CD4-positive, alpha-beta memory T cell (primary cell): ENCODE data around the gene DOCK3. TPM values are rescaled to one million over a fixed set of nuclear protein-coding genes. Genes with fewer than 3 reads are reported as not detected.

Experiments
- CTCF ChIA-PET: fragments of 350-600 bp; sonication (Branson Sonifier 250); formaldehyde crosslinking; loops from one replicate; lab custom pipeline; 2021; ENCODE audit warnings: inconsistent platforms; ENCODE audit not compliant: partially characterized antibody; lab: Charles Lee
- POLR2A ChIA-PET: fragments of 350-600 bp; sonication (Branson Sonifier 250); formaldehyde crosslinking; loops from one replicate; lab custom pipeline; 2021; ENCODE audit not compliant: partially characterized antibody; lab: Charles Lee
- DNase-seq, 5 donors: peaks; one replicate each; pipeline versions ENCODE4 v3.0.0 to v3.0.0-alpha.2; 2020 to 2022; ENCODE audit warnings: mixed read lengths in 1 of 5
- H3K27ac ChIP-seq: one replicate; pipeline ENCODE4 v1.7.0; 2013; ENCODE audit warnings: low read depth, low read length
- H3K27me3 ChIP-seq: 2 replicates; pipeline ENCODE4 v1.7.0; 2013; ENCODE audit warnings: mild to moderate bottlenecking, low read length, moderate library complexity; ENCODE audit not compliant: insufficient read depth
- H3K36me3 ChIP-seq: 2 replicates; pipeline ENCODE4 v1.7.0; 2013; ENCODE audit warnings: mild to moderate bottlenecking, low read length, moderate library complexity; ENCODE audit not compliant: insufficient read depth
- H3K4me1 ChIP-seq: 2 replicates; pipeline ENCODE4 v1.7.0; 2013; ENCODE audit warnings: mild to moderate bottlenecking, low read length, moderate library complexity; ENCODE audit not compliant: insufficient read depth
- H3K4me3 ChIP-seq, 2 donors: one replicate each; pipeline ENCODE4 v1.7.0; 2013; ENCODE audit warnings: low read length in 2 of 2, mild to moderate bottlenecking in 1 of 2
- H3K9me3 ChIP-seq, 2 donors: one replicate each; pipeline ENCODE4 v1.7.0; 2013; ENCODE audit warnings: low read length in 2 of 2, control low read depth in 1 of 2; ENCODE audit not compliant: control insufficient read depth in 1 of 2
- H3K27ac Mint-ChIP-seq, 7 donors: one replicate each; pipeline ENCODE4 v1.8.0; 2020 to 2021; ENCODE audit warnings: mixed read lengths in 7 of 7, mild to moderate bottlenecking in 6 of 7, inconsistent platforms in 3 of 7, moderate library complexity in 3 of 7
- H3K27me3 Mint-ChIP-seq, 2 donors: one replicate each; pipeline ENCODE4 v1.8.0; 2020 to 2021; ENCODE audit warnings: mixed read lengths in 2 of 2
- H3K36me3 Mint-ChIP-seq, 2 donors: one replicate each; pipeline ENCODE4 v1.8.0; 2020 to 2021; ENCODE audit warnings: mixed read lengths in 2 of 2, inconsistent platforms in 1 of 2, mild to moderate bottlenecking in 1 of 2
- H3K4me1 Mint-ChIP-seq, 4 donors: one replicate each; pipeline ENCODE4 v1.8.0; 2020 to 2021; ENCODE audit warnings: mixed read lengths in 4 of 4, mild to moderate bottlenecking in 1 of 4
- H3K4me3 Mint-ChIP-seq, 8 donors: one replicate each; pipeline ENCODE4 v1.8.0; 2020 to 2021; ENCODE audit warnings: mixed read lengths in 8 of 8, mild to moderate bottlenecking in 7 of 8, moderate library complexity in 6 of 8, inconsistent platforms in 3 of 8
- H3K9me3 Mint-ChIP-seq, 8 donors: one replicate each; pipeline ENCODE4 v1.8.0; 2020 to 2021; ENCODE audit warnings: mixed read lengths in 8 of 8, mild to moderate bottlenecking in 5 of 8, inconsistent platforms in 3 of 8, moderate library complexity in 1 of 8
- intact Hi-C: fragments of 100-400 bp; cut with micrococcal nuclease; formaldehyde crosslinking; loops from one replicate; pipeline ENCODE4 v1.15.1; 2023
- polyA plus RNA-seq, 2 donors: library from polyadenylated mRNA; unstranded; fragments of 300-500 nt; fragmentation: Illumina TruSeq; gene quantifications; one replicate each; pipeline ENCODE4 v1.2.3, GENCODE V29; 2021
- total RNA-seq, 2 experiments: library from RNA; stranded (reverse); gene quantifications; one replicate each; pipeline ENCODE4 v1.2.3, GENCODE V29; 2021

Gene DOCK3
- total and polyA plus RNA-seq, 4 experiments from 2014 or later = 0.04 to 2.6 (median 1.3) TPM

DNA sequence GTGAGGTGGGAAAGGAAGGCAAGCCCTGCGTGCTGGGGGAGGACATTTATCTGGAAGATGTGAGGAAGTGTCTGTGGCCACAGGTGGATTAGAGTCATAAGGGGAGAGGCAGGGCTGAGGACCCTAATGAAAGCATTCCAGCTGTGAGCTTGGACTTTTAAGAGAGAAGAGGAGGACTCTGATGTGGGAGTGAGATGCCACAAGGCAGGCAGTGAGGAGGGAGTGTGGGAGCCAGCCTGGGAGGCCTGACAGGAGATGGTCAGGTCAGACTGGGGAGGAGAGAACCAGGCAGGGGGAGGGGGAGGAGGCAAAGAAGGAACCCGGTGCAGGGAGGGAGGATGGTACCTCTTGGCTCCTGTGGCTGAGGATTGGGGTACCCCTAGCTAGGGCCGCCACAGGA lies 36.8 kb upstream of the DOCK3 start:
- H3K4me3 Mint-ChIP-seq = no peak overlapping the region
- peaks cover 22% of the 10 kb centered on the region for H3K36me3 ChIP-seq
- CTCF ChIA-PET = interaction anchor here (1.5 kb wide), 1 partner anchor 18 kb away, joined by 4 read pairs; no protein-coding TSS in a partner anchor
- no peaks in the 10 kb centered on the region for H3K9me3 ChIP-seq
- DNase-seq = no peak
- H3K27me3 Mint-ChIP-seq = no peaks in the 10 kb centered on the region
- no peak overlapping the region for H3K4me3 ChIP-seq
- H3K27me3 ChIP-seq = no peaks in the 10 kb centered on the region
- POLR2A ChIA-PET = interaction anchor here (0.8 to 2.2 kb wide), 2 partner anchors 14 to 21 kb away, joined by 3 to 11 read pairs; partner anchors contain the start of gene MAPKAPK3
- peaks cover 45% of the 10 kb centered on the region for H3K4me1 ChIP-seq
- peak overlapping the region; percentile 35 to 92 (median 87) for H3K27ac Mint-ChIP-seq
- peaks cover 30 to 57% (median 43%) of the 10 kb centered on the region in 4 donors for H3K4me1 Mint-ChIP-seq
- H3K9me3 Mint-ChIP-seq = no peaks in the 10 kb centered on the region
- H3K27ac ChIP-seq = peak overlapping the region; percentile 10
- peaks cover 18 to 51% of the 10 kb centered on the region in 2 donors for H3K36me3 Mint-ChIP-seq
- intact Hi-C loops = no loop called here

DNA sequence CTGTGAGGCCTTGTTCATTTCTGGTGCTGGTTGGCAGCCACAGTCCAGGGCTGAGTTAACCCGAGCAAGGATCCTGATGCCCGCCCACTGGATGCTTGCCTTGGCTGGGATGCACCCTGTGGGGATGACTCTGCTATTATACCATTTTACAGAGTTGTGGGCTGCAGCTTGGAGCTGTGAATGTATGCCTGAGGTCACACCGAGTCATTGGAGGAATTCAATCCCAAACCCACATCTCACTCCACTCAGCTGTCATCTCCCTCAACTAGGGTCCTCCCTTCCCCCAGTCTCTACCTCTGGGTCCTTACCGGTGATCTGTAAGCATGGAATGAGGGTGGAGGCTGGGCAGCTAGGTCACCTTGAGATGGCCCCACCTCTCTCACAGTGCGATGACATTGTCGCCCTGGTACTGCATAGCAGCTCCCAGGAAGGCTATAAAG lies 35.7 kb upstream of the DOCK3 start:
- intact Hi-C loops = no loop called here
- H3K36me3 ChIP-seq = peaks cover 34% of the 10 kb centered on the region
- peak overlapping the region in 5 of 7 donors; percentile 25 to 84 (median 56) for H3K27ac Mint-ChIP-seq

DNA sequence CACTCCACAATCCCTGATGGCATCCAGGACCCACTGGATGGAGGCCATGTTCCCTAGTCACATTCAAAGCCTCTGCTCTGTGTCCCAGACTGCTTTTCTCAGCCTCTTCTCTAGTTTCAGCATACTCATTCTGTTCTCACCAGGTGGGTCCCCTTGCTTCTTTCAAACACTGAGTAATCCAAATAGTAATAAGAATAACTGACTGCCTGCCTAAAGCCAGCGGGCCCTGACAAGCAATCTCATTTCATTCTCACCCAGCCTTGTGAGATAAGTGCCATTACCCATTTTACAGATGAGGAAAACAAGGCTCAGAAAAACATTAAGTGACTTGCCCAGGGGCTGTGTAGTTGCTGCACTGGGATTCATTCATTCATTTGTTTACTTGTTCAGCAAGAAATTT lies 32.3 kb upstream of the DOCK3 start:
- H3K4me3 ChIP-seq = no peak overlapping the region
- peaks cover 8% of the 10 kb centered on the region for H3K4me1 ChIP-seq
- no peak overlapping the region for H3K27ac ChIP-seq
- no peak overlapping the region for H3K4me3 Mint-ChIP-seq
- no peaks in the 10 kb centered on the region for H3K9me3 Mint-ChIP-seq
- no peak for DNase-seq
- peaks cover 6 to 20% (median 13%) of the 10 kb centered on the region in 4 donors for H3K4me1 Mint-ChIP-seq
- H3K36me3 Mint-ChIP-seq = peaks cover 46 to 86% of the 10 kb centered on the region in 2 donors
- CTCF ChIA-PET = interaction anchor here (1.6 kb wide), 1 partner anchor 28 kb away, joined by 5 read pairs; no protein-coding TSS in a partner anchor
- POLR2A ChIA-PET = interaction anchor here (1.2 kb wide), 1 partner anchor 11 kb away, joined by 3 read pairs; no protein-coding TSS in a partner anchor
- no peaks in the 10 kb centered on the region for H3K9me3 ChIP-seq
- intact Hi-C loops = no loop called here
- H3K27me3 ChIP-seq = no peaks in the 10 kb centered on the region
- no peaks in the 10 kb centered on the region for H3K27me3 Mint-ChIP-seq
- no peak overlapping the region for H3K27ac Mint-ChIP-seq
- H3K36me3 ChIP-seq = peaks cover 65% of the 10 kb centered on the region

More for the DNA sequence above, 35.7 kb upstream of the DOCK3 start:
- DNase-seq = no peak
- Histone ChIP-seq H3K27ac (no peak overlapping the region), H3K4me1 (peaks cover 34% of the 10 kb centered on the region), H3K27me3 (no peaks in the 10 kb centered on the region), H3K9me3 (no peaks in the 10 kb centered on the region), H3K4me3 (no peak overlapping the region)
- H3K4me3 Mint-ChIP-seq = no peak overlapping the region
- peaks cover 19 to 46% (median 33%) of the 10 kb centered on the region in 4 donors for H3K4me1 Mint-ChIP-seq
- CTCF ChIA-PET = interaction anchor here (2.4 kb wide), 1 partner anchor 16 kb away, joined by 8 read pairs; no protein-coding TSS in a partner anchor
- H3K27me3 Mint-ChIP-seq = no peaks in the 10 kb centered on the region
- no peaks in the 10 kb centered on the region for H3K9me3 Mint-ChIP-seq
- POLR2A ChIA-PET = no interaction called here
- peaks cover 25 to 60% of the 10 kb centered on the region in 2 donors for H3K36me3 Mint-ChIP-seq

DNA sequence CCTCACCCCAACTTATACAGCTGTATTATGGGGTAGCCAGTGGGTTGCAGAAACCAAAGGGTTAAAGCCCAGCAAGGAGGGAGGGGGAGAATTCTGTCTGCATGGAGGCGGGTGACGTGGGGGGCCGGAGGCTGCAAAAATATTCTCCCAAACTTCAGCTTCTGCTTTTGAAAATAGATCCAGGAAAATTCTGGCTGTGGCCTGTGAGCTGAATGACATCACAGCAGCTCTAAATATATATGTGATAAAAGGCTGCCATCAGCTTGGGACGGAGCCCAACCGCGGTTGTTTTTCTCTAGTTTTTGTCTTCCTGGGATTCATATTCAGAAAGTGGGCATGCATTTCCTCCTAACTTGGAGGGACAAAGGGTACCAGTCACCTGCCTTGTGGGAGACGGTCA lies 30.2 kb upstream of the DOCK3 start:
- H3K4me3 ChIP-seq = no peak overlapping the region
- Mint-ChIP-seq H3K27me3 (no peaks in the 10 kb centered on the region), H3K27ac (peak overlapping the region in 2 of 7 donors; percentile 22 to 77), H3K9me3 (no peaks in the 10 kb centered on the region), H3K36me3 (peaks cover 50 to 88% of the 10 kb centered on the region in 2 donors), H3K4me1 (peaks cover 0 to 4% (median 0%) of the 10 kb centered on the region in 4 donors), H3K4me3 (no peak overlapping the region)
- POLR2A ChIA-PET = interaction anchor here (0.6 to 1.5 kb wide), 2 partner anchors 25 to 873 kb away, joined by 3 to 5 read pairs; no protein-coding TSS in a partner anchor
- intact Hi-C loops = no loop called here
- no peak overlapping the region for H3K27ac ChIP-seq
- DNase-seq = no peak
- no peaks in the 10 kb centered on the region for H3K27me3 ChIP-seq
- no peaks in the 10 kb centered on the region for H3K9me3 ChIP-seq
- no peaks in the 10 kb centered on the region for H3K4me1 ChIP-seq
- peaks cover 74% of the 10 kb centered on the region for H3K36me3 ChIP-seq
- CTCF ChIA-PET = interaction anchor here (1.1 to 1.9 kb wide), 5 partner anchors 8 to 31 kb away, joined by 3 to 4 read pairs (median 4); no protein-coding TSS in a partner anchor

DNA sequence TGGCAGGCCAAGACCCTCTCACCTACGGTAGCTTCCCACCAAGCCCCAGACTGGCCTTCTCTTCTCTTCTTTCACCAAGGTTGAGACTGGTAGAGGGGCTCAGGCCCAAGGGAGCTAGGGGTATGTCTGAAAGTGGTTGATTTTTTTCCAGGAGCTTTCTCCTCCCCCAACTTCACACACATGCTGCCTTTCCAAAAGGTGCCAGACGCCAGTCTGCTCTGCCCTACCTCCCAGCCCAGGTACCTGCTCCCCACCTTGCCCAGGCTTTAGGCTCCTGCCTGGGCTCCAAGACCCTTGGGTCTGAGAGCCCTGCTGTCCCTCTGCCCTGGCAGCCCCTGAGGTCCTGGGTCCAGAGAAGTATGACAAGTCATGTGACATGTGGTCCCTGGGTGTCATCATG lies 29.3 kb upstream of the DOCK3 start:
- intact Hi-C loops = no loop called here
- ChIA-PET CTCF (interaction anchor here (1.1 to 1.9 kb wide), 3 partner anchors 14 to 32 kb away, joined by 3 to 4 read pairs (median 4); no protein-coding TSS in a partner anchor), POLR2A (interaction anchor here (1.5 kb wide), 1 partner anchor 26 kb away, joined by 5 read pairs; no protein-coding TSS in a partner anchor)
- no peaks in the 10 kb centered on the region for H3K9me3 ChIP-seq
- peaks cover 74% of the 10 kb centered on the region for H3K36me3 ChIP-seq
- H3K4me1 ChIP-seq = no peaks in the 10 kb centered on the region
- no peaks in the 10 kb centered on the region for H3K9me3 Mint-ChIP-seq
- H3K4me3 Mint-ChIP-seq = no peak overlapping the region
- no peak overlapping the region for H3K27ac ChIP-seq
- no peak overlapping the region for H3K4me3 ChIP-seq
- peaks cover 50 to 84% of the 10 kb centered on the region in 2 donors for H3K36me3 Mint-ChIP-seq
- no peaks in the 10 kb centered on the region for H3K27me3 Mint-ChIP-seq
- H3K27ac Mint-ChIP-seq = no peak overlapping the region
- DNase-seq = no peak
- no peaks in the 10 kb centered on the region for H3K4me1 Mint-ChIP-seq
- no peaks in the 10 kb centered on the region for H3K27me3 ChIP-seq

DNA sequence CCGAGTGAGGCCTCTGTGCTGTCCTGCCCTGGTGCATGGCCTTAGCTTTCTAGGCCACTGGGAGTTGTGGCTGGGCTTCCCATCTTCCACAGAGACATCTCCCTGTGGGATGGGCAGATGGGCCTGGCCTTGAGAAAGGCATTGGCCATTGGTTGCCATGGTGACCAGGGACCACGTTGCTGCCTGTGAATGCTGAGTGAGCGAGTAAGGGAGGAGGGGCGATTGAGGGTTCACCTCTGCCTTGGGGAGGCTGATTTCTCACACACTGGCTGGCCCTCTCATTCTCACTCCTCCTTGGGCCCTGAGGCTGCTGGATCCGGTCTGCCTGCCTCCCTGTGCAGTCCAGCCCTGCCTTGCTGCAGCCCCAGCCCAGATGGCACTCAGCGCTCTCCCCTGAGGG lies 26.4 kb upstream of the DOCK3 start:
- H3K27ac ChIP-seq = no peak overlapping the region
- no peaks in the 10 kb centered on the region for H3K27me3 ChIP-seq
- H3K4me3 Mint-ChIP-seq = no peak overlapping the region
- ChIA-PET CTCF (interaction anchor here (12.1 kb wide), 1 partner anchor 28 kb away, joined by 375 read pairs; the partner anchor contains the start of genes CISH and MAPKAPK3), POLR2A (interaction anchor here (1.3 kb wide), 1 partner anchor 32 kb away, joined by 3 read pairs; no protein-coding TSS in a partner anchor)
- H3K4me1 Mint-ChIP-seq = peaks cover 0 to 1% (median 0%) of the 10 kb centered on the region in 4 donors
- H3K27ac Mint-ChIP-seq = peak overlapping the region in 2 of 7 donors; percentile 10 to 69
- peaks cover 48% of the 10 kb centered on the region for H3K36me3 ChIP-seq
- no peak overlapping the region for H3K4me3 ChIP-seq
- no peaks in the 10 kb centered on the region for H3K9me3 ChIP-seq
- no peak for DNase-seq
- H3K9me3 Mint-ChIP-seq = no peaks in the 10 kb centered on the region
- intact Hi-C loops = no loop called here
- H3K36me3 Mint-ChIP-seq = peaks cover 32 to 58% of the 10 kb centered on the region in 2 donors
- H3K4me1 ChIP-seq = no peaks in the 10 kb centered on the region
- no peaks in the 10 kb centered on the region for H3K27me3 Mint-ChIP-seq

DNA sequence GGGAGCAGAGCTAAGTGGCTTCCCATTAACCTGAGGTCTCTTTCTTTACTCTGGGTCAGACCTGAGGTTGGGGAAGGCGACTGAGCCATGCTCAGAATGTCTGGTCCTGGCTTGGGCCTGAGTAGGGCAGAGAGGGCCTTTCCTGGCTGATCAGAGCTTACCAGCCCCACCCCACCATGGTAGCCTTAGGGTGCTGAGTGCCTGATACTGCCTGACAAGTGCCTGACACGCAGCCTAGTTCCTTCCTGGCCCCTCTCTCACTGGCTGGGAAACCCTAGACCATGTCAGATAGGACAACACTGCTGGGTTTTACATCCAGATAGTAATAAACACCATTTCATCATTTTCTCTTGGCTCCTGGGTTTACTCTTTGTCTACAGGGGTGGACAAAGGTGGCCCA lies 25.8 kb upstream of the DOCK3 start:
- Histone ChIP-seq H3K9me3 (no peaks in the 10 kb centered on the region), H3K4me1 (no peaks in the 10 kb centered on the region), H3K36me3 (peaks cover 42% of the 10 kb centered on the region), H3K4me3 (no peak overlapping the region), H3K27me3 (no peaks in the 10 kb centered on the region), H3K27ac (no peak overlapping the region)
- Mint-ChIP-seq H3K9me3 (no peaks in the 10 kb centered on the region), H3K4me3 (no peak overlapping the region), H3K27ac (peak overlapping the region in 2 of 7 donors; percentile 8 to 66), H3K4me1 (peaks cover 0 to 1% (median 0%) of the 10 kb centered on the region in 4 donors), H3K27me3 (no peaks in the 10 kb centered on the region), H3K36me3 (peaks cover 26 to 51% of the 10 kb centered on the region in 2 donors)
- CTCF ChIA-PET = interaction anchor here (1.1 to 12.1 kb wide), 3 partner anchors 28 to 77 kb away, joined by 3 to 375 read pairs (median 5); partner anchors contain the start of genes CISH and MAPKAPK3
- POLR2A ChIA-PET = interaction anchor here (1.0 kb wide), 1 partner anchor 76 kb away, joined by 3 read pairs; no protein-coding TSS in a partner anchor
- DNase-seq = no peak
- intact Hi-C loops = no loop called here
